Nephron progenitor cell (in vitro differentiated cells): Measurements from ENCODE around the gene KLHL29.

Source experiments
- DNase-seq: peaks from one replicate; pipeline ENCODE4 v3.0.0; 2021
- H3K27ac Mint-ChIP-seq: 2 replicates; pipeline ENCODE4 v1.8.0; 2021; ENCODE audit warnings: mild to moderate bottlenecking, moderate library complexity, mixed read lengths
- H3K27me3 Mint-ChIP-seq: 2 replicates; pipeline ENCODE4 v1.8.0; 2021; ENCODE audit warnings: mild to moderate bottlenecking, low read depth, mixed read lengths; ENCODE audit not compliant: poor library complexity
- H3K36me3 Mint-ChIP-seq: 2 replicates; pipeline ENCODE4 v1.8.0; 2021; ENCODE audit warnings: low read depth, mixed read lengths
- H3K4me1 Mint-ChIP-seq: 2 replicates; pipeline ENCODE4 v1.8.0; 2021; ENCODE audit warnings: mixed read lengths
- H3K4me3 Mint-ChIP-seq: 2 replicates; pipeline ENCODE4 v1.8.0; 2021; ENCODE audit warnings: mild to moderate bottlenecking, moderate library complexity, mixed read lengths
- H3K9me3 Mint-ChIP-seq: 2 replicates; pipeline ENCODE4 v1.8.0; 2021; ENCODE audit warnings: mild to moderate bottlenecking, moderate library complexity, mixed read lengths
- TF ChIP-seq, protein P1 (sequence below): fragments of 200-600 bp; sonication (generic); IDR thresholded peaks from 2 replicates; pipeline ENCODE4 v1.5.0; 2021; ENCODE audit warnings: antibody characterized with exemption

Gene KLHL29

DNA sequence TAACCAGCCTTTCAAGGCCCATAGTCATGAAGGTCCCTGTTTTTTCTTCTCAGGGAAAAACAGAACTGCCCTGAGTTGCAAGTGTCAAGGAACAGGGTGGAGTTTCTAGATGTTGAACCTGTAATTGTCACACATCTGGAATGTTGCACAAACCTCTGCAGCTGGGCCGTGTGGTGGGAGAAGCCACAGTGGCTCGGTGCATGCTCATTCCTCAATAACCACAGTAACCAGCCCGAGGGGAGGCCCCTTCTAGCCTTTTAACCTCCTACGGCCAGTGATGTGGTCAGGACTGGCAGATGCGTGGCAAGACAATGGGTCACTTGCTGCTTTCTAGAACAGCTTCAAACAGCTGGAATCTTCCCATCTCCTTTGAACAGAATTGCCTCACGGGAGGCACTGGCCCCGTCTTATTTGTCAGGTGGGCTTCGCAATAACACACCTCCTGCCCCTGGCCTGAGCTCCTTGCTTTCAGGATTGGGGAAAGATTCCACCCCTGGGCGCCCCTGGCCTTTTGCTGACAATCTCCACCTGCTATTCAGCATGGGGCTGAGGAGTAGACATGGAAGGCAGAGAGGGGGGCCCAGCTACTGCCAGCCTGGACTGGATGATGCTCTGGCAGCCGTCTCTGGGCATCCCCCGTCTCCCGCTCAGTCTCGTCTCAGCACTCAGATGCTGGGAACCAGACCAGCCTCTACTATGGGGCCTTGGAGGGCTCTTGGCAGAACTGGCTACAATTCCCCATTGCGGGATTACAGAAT, 102.9 kb downstream of the KLHL29 start:
- H3K36me3 Mint-ChIP-seq = no peaks in the 10 kb centered on the region
- no peak overlapping the region for H3K4me3 Mint-ChIP-seq
- peaks cover 93% of the 10 kb centered on the region for H3K4me1 Mint-ChIP-seq
- no peak overlapping the region for H3K27ac Mint-ChIP-seq
- H3K9me3 Mint-ChIP-seq = no peaks in the 10 kb centered on the region
- TF ChIP-seq, protein P1, sequence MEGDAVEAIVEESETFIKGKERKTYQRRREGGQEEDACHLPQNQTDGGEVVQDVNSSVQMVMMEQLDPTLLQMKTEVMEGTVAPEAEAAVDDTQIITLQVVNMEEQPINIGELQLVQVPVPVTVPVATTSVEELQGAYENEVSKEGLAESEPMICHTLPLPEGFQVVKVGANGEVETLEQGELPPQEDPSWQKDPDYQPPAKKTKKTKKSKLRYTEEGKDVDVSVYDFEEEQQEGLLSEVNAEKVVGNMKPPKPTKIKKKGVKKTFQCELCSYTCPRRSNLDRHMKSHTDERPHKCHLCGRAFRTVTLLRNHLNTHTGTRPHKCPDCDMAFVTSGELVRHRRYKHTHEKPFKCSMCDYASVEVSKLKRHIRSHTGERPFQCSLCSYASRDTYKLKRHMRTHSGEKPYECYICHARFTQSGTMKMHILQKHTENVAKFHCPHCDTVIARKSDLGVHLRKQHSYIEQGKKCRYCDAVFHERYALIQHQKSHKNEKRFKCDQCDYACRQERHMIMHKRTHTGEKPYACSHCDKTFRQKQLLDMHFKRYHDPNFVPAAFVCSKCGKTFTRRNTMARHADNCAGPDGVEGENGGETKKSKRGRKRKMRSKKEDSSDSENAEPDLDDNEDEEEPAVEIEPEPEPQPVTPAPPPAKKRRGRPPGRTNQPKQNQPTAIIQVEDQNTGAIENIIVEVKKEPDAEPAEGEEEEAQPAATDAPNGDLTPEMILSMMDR = no peak
- DNase-seq = no peak
- H3K27me3 Mint-ChIP-seq = peaks cover 5% of the 10 kb centered on the region

DNA sequence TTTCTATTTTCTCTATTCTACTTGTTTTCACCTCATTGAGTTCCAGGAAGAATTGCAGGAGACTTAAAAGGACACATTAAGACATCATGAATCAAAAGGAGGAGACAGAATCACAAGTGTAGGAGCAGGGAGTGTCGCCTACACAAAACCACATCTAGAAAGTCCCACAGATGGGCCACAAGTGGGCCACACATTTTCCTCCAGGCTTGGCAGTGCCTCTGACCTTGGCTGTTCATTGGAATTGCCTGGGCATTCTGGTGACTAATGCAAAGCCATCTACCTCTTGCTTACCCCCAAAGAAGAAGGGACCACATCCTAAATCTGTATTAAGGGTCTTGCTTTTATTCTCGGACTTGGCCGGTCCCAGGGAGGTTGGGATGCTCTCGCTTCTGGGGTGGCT, 103.6 kb downstream of the KLHL29 start:
- Mint-ChIP-seq H3K9me3 (no peaks in the 10 kb centered on the region), H3K36me3 (no peaks in the 10 kb centered on the region), H3K27me3 (peaks cover 5% of the 10 kb centered on the region), H3K4me3 (no peak overlapping the region), H3K27ac (no peak overlapping the region), H3K4me1 (peaks cover 93% of the 10 kb centered on the region)
- TF ChIP-seq, protein P1 = no peak
- no peak for DNase-seq

DNA sequence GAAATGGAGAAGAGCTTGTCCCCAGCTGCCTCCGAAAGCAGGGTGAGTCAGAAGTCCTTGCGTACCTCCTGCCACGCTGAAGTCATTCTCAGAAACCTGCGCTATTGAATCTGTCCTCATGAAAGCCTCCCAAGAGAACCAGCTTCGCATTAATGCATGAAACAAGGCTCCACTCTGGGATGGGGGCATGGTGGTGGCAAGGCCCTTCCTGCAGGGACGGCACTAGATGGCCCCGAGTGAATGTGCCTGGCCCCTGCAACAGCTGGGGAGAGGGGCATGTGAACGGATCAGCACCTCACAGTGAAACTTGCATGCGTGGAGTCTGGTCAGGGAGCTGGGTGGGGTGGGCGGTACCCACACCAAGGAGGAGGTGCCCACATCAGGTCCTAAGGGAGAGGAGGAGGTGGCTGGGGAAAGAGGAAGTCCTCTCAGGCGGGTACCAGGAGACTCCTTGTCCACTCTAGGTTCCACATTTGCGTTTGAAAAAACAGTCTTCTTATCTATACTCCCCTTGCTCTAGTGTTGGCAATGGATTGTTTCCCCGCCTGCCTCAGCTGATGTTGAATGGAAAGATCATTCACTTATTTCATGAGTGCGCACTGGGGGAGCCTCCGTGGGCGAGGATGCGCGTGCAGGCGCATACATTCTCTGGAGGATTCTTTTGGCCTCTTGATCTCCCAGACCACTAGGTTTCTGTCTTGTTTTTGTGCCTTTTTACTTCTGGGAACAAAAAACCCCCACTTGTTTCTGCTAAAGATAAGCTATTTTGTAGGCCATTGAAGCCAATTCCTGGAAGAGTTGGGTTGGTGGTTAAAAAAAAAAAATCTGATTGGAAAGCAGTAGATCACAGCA, 104.7 kb downstream of the KLHL29 start:
- peaks cover 83% of the 10 kb centered on the region for H3K4me1 Mint-ChIP-seq

DNA sequence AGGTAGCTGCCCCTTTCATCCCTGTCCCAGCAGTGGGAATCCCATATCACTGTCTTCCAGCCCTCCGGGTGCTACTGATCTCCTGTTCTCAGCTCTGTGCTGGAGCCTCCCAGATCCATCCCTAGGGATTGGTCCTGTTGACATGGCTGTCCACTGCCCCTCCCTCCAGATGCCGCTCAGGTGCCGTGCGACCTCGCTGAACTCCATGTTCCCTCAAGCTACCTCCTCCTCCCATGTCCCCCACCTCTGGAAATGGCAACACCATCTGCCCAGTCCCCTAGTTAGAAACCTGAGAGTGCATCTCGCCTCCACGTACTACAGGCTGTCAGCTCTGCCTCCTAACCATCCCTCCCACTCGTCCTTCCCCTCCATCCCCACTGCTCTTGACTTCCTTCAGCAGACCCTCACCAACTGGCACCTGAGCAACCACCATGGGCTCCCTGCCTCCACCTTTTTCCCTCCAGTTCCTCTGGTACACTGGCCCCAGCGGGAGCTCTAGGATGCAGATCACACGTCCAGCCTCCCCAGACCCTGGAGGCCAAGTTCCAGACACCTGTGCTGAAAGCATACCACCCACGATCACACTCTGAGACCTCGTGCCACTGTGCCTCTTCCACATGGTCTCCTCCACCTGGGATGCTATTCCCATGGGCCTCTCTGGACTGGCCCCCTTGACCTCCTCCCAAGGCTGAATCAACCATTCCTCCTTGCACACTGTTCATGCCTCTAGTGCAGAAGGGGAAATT, 106.8 kb downstream of the KLHL29 start:
- Mint-ChIP-seq H3K4me1 (peaks cover 74% of the 10 kb centered on the region), H3K27ac (no peak overlapping the region), H3K4me3 (no peak overlapping the region), H3K9me3 (no peaks in the 10 kb centered on the region), H3K36me3 (no peaks in the 10 kb centered on the region), H3K27me3 (peaks cover 9% of the 10 kb centered on the region)
- TF ChIP-seq, protein P1 = no peak
- DNase-seq = no peak

More for the DNA sequence above, 104.7 kb downstream of the KLHL29 start:
- DNase-seq = no peak
- Mint-ChIP-seq H3K27me3 (peaks cover 5% of the 10 kb centered on the region), H3K9me3 (no peaks in the 10 kb centered on the region), H3K36me3 (no peaks in the 10 kb centered on the region), H3K27ac (no peak overlapping the region), H3K4me3 (no peak overlapping the region)
- TF ChIP-seq, protein P1 = no peak

DNA sequence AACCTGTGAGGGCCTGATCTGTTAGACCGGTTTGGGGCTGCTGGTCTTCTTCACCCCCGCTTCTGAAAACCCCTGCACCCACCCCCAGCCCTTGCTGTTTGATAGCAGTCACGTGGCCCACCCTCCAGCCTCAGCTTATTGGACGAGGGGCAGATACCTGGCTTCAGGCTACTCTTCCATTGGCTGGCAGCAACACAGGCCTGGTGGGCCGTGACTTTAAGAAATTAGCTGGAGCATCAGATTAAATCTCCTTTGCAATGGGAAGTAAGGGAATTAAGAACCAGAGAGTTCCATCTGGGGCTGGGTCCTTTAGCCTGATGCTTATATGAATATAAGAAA, 107.3 kb downstream of the KLHL29 start:
- Mint-ChIP-seq H3K27ac (no peak overlapping the region), H3K9me3 (no peaks in the 10 kb centered on the region), H3K36me3 (no peaks in the 10 kb centered on the region), H3K4me3 (no peak overlapping the region), H3K4me1 (peaks cover 74% of the 10 kb centered on the region), H3K27me3 (peaks cover 9% of the 10 kb centered on the region)
- no peak for DNase-seq
- TF ChIP-seq, protein P1 = no peak
